HFFc6 (cell line): Measurements from ENCODE around the gene ALPL. TPM values are rescaled to one million over a fixed set of nuclear protein-coding genes. Genes with fewer than 3 reads are reported as not detected.

Source experiments
- DNase-seq: peaks from one replicate; pipeline ENCODE4 v3.0.0-alpha.2; 2018
- H3K27ac Mint-ChIP-seq: 2 replicates; pipeline ENCODE4 v1.8.0; 2020; ENCODE audit warnings: mild to moderate bottlenecking, mixed read lengths
- H3K27me3 Mint-ChIP-seq: 2 replicates; pipeline ENCODE4 v1.8.0; 2021; ENCODE audit warnings: mild to moderate bottlenecking, moderate library complexity, mixed read lengths; ENCODE audit not compliant: insufficient read depth
- H3K36me3 Mint-ChIP-seq: 2 replicates; pipeline ENCODE4 v1.8.0; 2021; ENCODE audit warnings: low read depth, mixed read lengths
- H3K4me1 Mint-ChIP-seq: 2 replicates; pipeline ENCODE4 v1.8.0; 2020; ENCODE audit warnings: low read depth, mixed read lengths
- H3K4me3 Mint-ChIP-seq: 2 replicates; pipeline ENCODE4 v1.8.0; 2020; ENCODE audit warnings: mild to moderate bottlenecking, moderate library complexity, mixed read lengths
- H3K9me3 Mint-ChIP-seq: 2 replicates; pipeline ENCODE4 v1.8.0; 2020; ENCODE audit warnings: mild to moderate bottlenecking, mixed read lengths
- CTCF ChIP-seq: fragments of 200-600 bp; sonication (generic); IDR thresholded peaks from 2 replicates; pipeline ENCODE4 v1.5.0; 2021; ENCODE audit warnings: antibody characterized with exemption, mild to moderate bottlenecking
- total RNA-seq, 6 experiments: library from RNA; stranded (reverse); fragmentation: NEBNext Ultra II Directional; extraction: Animal tissue kit (Norgen Biotek cat#: 25700); gene quantifications; 2 replicates in 1 of 6; 3 replicates in 5 of 6; pipeline ENCODE4 v1.2.3, GENCODE V29; 2021

The ALPL gene
- total RNA-seq, 6 experiments from 2014 or later: 0.19 to 0.21 TPM; not detected in 4

DNA sequence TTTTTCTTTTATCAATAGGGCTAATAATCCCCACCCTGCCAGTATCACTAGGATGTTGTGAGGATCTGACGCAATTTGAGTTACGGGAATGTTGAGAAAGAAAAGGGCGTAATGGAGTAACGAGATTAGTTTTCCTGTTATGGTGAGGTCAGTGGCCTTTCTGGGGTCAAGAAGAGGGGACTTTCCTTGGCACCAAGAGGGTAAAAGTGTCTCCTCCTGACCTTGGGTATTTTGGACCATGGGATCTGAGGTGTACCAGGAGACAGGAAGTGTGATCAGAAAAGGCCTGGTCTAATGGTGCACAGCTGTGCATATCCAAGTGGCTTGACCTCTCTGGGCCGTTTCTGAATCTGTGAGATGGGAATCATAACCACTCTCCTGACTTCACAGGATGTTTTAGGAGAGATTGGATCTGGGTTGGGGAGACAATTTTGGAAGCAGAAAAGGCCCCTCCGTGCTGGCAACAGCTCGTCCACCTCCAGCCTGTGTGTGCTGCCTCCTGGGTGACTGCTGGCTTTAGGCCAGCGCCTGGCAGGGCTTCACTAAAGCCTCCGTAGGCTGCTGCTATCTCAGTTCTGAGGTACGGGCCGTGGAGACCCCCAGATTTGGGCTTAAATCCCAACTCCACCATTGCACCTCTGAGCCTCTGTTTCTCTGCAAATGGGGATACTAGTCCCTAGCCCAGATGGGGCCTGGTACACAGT, 37.1 kb downstream of the ALPL start:
- DNase-seq: no peak
- Mint-ChIP-seq H3K4me1 (peaks cover 24% of the 10 kb centered on the region), H3K27ac (no peak overlapping the region), H3K27me3 (peaks cover 23% of the 10 kb centered on the region), H3K9me3 (no peaks in the 10 kb centered on the region), H3K4me3 (no peak overlapping the region), H3K36me3 (no peaks in the 10 kb centered on the region)
- TF ChIP-seq CTCF: no peak

- Mint-ChIP-seq H3K27me3 (peaks cover 21% of the 10 kb centered on the region), H3K36me3 (no peaks in the 10 kb centered on the region), H3K4me1 (peaks cover 20% of the 10 kb centered on the region), H3K27ac (no peak overlapping the region), H3K4me3 (no peak overlapping the region), H3K9me3 (no peaks in the 10 kb centered on the region)
- DNase-seq: no peak
- TF ChIP-seq CTCF: no peak
Observed at GRCh38 chr1:21547876-21548275, 38.7 kb downstream of the ALPL start.

GRCh38 chr1:21550097-21550496, 40.9 kb downstream of the ALPL start:
- peaks cover 22% of the 10 kb centered on the region for H3K27me3 Mint-ChIP-seq
- no peak for TF ChIP-seq CTCF
- DNase-seq: no peak

GRCh38 chr1:21550866-21551475, 41.7 kb downstream of the ALPL start:
- Mint-ChIP-seq H3K4me3 (peak overlapping the region; percentile 25; the same call in 1 of the 2 replicates), H3K9me3 (no peaks in the 10 kb centered on the region), H3K36me3 (no peaks in the 10 kb centered on the region), H3K27me3 (peaks cover 24% of the 10 kb centered on the region), H3K4me1 (peaks cover 32% of the 10 kb centered on the region), H3K27ac (no peak overlapping the region)
- no peak for DNase-seq
- no peak for TF ChIP-seq CTCF

More at GRCh38 chr1:21550097-21550496, 40.9 kb downstream of the ALPL start:
- no peak overlapping the region for H3K27ac Mint-ChIP-seq
- H3K36me3 Mint-ChIP-seq: no peaks in the 10 kb centered on the region
- no peaks in the 10 kb centered on the region for H3K9me3 Mint-ChIP-seq
- H3K4me3 Mint-ChIP-seq: peak overlapping the region; percentile 25; the same call in 1 of the 2 replicates
- peaks cover 32% of the 10 kb centered on the region for H3K4me1 Mint-ChIP-seq

DNA sequence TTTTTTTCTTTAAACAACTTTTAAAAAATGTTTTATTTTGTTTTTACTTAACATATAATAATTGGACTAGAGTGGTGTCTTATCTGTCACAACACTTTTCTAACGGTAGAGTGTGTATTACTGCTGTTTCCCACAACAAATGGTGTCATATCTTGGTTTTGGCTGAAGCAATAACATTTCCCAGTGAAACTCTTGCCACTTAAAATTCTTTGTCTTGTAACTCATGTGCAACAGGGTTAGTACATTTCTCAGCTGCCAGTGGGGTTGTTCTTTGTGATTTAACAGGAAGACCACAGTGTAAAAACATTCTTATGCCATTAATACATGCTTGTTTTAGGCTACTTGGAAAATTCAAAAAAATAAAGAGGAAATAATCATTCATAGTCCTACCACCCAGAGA, 43.5 kb downstream of the ALPL start:
- Mint-ChIP-seq H3K27ac (peak overlapping the region; percentile 44; the same call in 1 of the 2 replicates), H3K4me3 (0 out of 2 replicates have a peak overlapping the region, but pooled peaks have one; percentile 3), H3K4me1 (peaks cover 32% of the 10 kb centered on the region), H3K27me3 (peaks cover 32% of the 10 kb centered on the region), H3K9me3 (no peaks in the 10 kb centered on the region), H3K36me3 (no peaks in the 10 kb centered on the region)
- no peak for TF ChIP-seq CTCF
- DNase-seq: peak; percentile 90
